Kidney epithelial cell (primary cell): Measurements from ENCODE around the gene CAPN6. TPM values are rescaled to one million over a fixed set of nuclear protein-coding genes. Genes with fewer than 3 reads are reported as not detected.

Source experiments
- DNase-seq: peaks from one replicate; pipeline ENCODE4 v3.0.0-alpha.2; 2010; ENCODE audit warnings: low read depth
- H3K27me3 ChIP-seq: 2 replicates; pipeline ENCODE4 v1.6.0; 2011; ENCODE audit warnings: low read length; ENCODE audit not compliant: control insufficient read depth, insufficient read depth
- H3K36me3 ChIP-seq: 2 replicates; pipeline ENCODE4 v1.5.1; 2011; ENCODE audit warnings: low read length; ENCODE audit not compliant: control insufficient read depth, insufficient read depth
- H3K4me3 ChIP-seq: 2 replicates; pipeline ENCODE4 v1.5.1; 2011; ENCODE audit warnings: low read depth, mild to moderate bottlenecking, control low read depth, low read length
- CTCF ChIP-seq: IDR thresholded peaks from 2 replicates; pipeline ENCODE4 v1.5.1; 2011; ENCODE audit warnings: mild to moderate bottlenecking, moderate library complexity, low read length, control low read depth, inconsistent platforms; ENCODE audit not compliant: insufficient read depth, poor library complexity, severe bottlenecking
- total RNA-seq: library from RNA; depleted of rRNA; stranded (reverse); fragments of >200 nt; gene quantifications from 2 replicates; pipeline ENCODE4 v1.2.3, GENCODE V29; 2015

The CAPN6 gene
- total RNA-seq, 1 donor from 2014 or later, result 0.29 TPM

GRCh38 chrX:111265486-111265885, 4.8 kb downstream of the CAPN6 start:
- Histone ChIP-seq H3K36me3 (no peaks in the 10 kb centered on the region), H3K4me3 (no peak overlapping the region), H3K27me3 (peaks cover 2% of the 10 kb centered on the region)
- no peak for DNase-seq
- no peak for TF ChIP-seq CTCF

GRCh38 chrX:111264385-111264784, 5.9 kb downstream of the CAPN6 start:
- Histone ChIP-seq H3K4me3 (no peak overlapping the region), H3K36me3 (no peaks in the 10 kb centered on the region), H3K27me3 (no peaks in the 10 kb centered on the region)
- no peak for DNase-seq
- no peak for TF ChIP-seq CTCF

GRCh38 chrX:111262086-111262485, 8.2 kb downstream of the CAPN6 start:
- no peak for DNase-seq
- Histone ChIP-seq H3K27me3 (no peaks in the 10 kb centered on the region), H3K4me3 (no peak overlapping the region), H3K36me3 (no peaks in the 10 kb centered on the region)
- TF ChIP-seq CTCF, result no peak

GRCh38 chrX:111260451-111260850, 9.8 kb downstream of the CAPN6 start:
- no peak for DNase-seq
- no peak for TF ChIP-seq CTCF
- no peaks in the 10 kb centered on the region for H3K27me3 ChIP-seq
- no peak overlapping the region for H3K4me3 ChIP-seq
- H3K36me3 ChIP-seq, result no peaks in the 10 kb centered on the region

- no peak for DNase-seq
- H3K4me3 ChIP-seq, result no peak overlapping the region
- H3K36me3 ChIP-seq, result no peaks in the 10 kb centered on the region
- H3K27me3 ChIP-seq, result no peaks in the 10 kb centered on the region
- TF ChIP-seq CTCF, result no peak
These were observed 10.7 kb downstream of the CAPN6 start for GRCh38 chrX:111259559-111259958.

GRCh38 chrX:111257733-111258132, 12.6 kb downstream of the CAPN6 start:
- Histone ChIP-seq H3K4me3 (no peak overlapping the region), H3K36me3 (no peaks in the 10 kb centered on the region), H3K27me3 (no peaks in the 10 kb centered on the region)
- TF ChIP-seq CTCF, result no peak
- no peak for DNase-seq
